ENCODE data around the gene GYPC.
"Not testable (repeated sequence)": the region's sequence is repeated elsewhere in the genome, so short reads cannot be mapped to it uniquely, and the experiment has no call there.

GYPC gene

DNA sequence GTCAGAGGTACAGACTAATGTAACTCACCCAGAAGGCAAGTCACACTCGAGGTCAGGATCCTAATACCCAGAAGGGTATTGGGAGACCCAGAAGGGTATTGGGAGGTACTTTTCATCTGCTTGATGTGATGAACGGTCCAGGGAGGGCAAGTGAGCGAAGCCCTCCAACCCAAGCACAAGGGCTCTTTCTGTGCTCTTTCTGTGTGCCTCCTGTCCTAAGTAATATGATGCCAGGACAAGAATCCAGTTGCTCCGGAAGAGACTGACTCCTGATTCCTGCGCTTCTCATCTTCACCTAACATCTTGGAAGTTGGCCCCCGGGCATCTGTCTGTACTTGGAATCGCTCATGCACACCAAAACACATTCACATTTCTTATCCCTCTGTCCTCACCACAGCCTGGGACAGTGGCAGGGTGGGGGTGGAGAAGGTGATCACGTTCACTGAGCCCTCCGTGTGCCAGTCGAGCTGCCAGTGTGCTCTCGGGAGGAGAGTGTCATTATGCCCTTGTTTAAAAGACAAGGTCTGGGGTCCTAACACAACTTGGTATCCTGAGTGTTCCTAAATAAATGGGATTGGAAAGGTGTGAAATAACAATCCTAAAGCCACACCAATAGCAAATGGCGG is 17.1 kb downstream of the GYPC start:
- DNase-seq, result no peak

DNA sequence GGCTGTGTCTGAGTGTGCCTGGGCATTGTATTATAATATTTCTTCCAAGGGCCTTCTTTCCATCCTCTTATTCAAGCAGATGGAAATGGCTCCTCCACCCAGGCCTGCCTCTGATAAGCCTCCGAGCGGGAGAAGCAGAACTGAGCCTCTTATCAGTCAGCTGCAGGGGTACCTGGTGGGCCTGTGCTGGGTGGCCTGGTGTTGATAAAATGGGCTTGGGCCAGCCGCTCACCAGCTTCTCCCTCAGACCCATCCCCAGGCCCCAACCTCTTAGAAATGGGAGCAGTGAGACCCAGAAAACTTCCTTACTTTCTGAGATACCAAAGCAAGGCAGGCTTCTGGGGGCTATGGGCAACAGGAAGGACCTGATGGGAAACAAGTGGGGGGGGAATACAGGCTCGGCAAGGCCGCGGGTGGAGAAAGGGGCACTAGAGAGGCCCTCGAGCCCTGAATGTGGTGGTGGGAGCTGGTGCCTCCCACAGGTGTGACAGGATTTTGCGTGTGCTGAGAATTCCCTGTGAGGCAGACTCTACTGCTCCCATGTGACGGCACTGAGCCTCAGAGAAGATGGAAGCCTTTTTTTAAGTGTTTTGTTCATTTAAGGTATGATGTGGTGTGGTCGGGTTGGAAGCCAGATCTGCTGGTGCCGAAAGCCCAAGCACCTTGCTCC is 18.3 kb downstream of the GYPC start:
- DNase-seq, result no peak

GRCh38 chr2:126675637-126676036 is 19.7 kb downstream of the GYPC start:
- no peak for DNase-seq

GRCh38 chr2:126676221-126677175 is 20.5 kb downstream of the GYPC start:
- no peak for DNase-seq

DNA sequence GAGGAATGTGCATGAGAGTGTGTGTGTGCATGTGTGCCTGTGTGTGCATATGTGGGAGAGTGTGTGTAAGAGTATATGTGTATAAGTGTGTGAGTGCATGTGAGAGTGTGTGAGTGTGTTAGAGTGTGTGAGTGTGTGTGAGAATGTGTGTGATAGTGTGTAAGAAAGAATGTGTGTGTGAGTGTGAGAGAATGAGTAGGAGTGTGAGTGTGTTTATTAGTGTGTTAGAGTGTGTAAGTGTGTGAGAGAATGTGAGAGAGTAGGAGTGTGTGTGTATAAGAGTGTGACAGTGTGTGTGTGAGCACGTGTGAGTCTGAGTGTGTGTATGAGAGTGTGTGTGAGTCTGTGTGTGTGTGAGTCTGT is 21.2 kb downstream of the GYPC start:
- DNase-seq, result no peak

GRCh38 chr2:126678269-126679065 is 22.5 kb downstream of the GYPC start:
- no peak for DNase-seq

- DNase-seq, result no peak
Observed at GRCh38 chr2:126679094-126679713, 23.2 kb downstream of the GYPC start.

- no peak for DNase-seq
Observed at GRCh38 chr2:126681505-126681904, 25.5 kb downstream of the GYPC start.

- no peak for DNase-seq
Observed at GRCh38 chr2:126685629-126686028, 29.7 kb downstream of the GYPC start.

- DNase-seq, result no peak
Observed at GRCh38 chr2:126686286-126686685, 30.3 kb downstream of the GYPC start.

DNA sequence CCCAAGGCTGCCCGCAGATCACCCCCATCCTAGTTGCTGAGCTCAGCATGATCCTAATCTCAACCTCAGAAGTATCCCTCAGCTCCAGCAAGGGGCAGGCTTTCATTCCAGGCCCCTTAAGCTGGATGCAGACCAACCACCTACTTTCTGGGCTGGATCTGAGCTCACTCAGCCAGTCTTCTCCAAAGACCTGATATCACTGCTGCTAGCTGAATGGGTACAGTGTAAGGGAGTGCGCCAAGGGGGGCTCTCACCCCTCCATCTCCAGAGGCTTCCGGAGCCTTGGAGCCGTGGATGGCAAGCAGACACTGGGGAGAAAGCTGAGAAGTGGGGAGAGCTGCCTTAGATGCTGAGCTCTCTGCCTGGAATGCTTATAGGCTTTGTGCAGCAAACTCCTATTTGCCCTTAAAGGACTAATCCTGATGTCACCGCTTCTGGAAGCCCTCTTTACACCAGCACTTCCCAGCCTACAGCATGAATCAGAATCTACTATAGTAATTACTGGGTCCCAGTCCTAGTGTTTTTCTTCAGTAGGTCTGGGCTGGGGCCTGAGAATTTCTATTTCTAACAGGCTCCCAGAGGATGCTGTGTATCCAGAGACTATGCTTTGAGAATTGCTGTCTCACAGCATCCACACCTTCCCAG is 31.0 kb downstream of the GYPC start:
- DNase-seq, result no peak

GRCh38 chr2:126687503-126687902 is 31.5 kb downstream of the GYPC start:
- DNase-seq, result no peak

DNA sequence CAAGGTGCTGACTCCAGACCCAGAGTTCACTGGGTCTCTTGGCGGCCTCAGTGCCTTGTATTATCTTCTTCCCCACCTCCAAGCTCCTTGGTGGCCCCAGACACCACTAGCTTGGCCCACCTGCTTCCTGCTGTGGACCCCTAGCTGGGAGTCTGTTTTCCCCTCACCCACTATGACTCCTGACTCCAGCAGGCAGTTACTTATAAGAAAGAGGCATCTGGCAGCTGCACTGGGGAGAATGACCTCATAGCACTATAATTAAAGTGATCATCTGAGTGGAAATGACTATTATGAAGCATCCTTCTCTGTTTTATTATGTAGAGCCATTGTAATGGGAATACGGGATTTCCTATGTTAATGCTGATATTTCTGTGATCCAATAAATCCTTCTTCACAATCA is 32.6 kb downstream of the GYPC start:
- not testable (repeated sequence) for DNase-seq

DNA sequence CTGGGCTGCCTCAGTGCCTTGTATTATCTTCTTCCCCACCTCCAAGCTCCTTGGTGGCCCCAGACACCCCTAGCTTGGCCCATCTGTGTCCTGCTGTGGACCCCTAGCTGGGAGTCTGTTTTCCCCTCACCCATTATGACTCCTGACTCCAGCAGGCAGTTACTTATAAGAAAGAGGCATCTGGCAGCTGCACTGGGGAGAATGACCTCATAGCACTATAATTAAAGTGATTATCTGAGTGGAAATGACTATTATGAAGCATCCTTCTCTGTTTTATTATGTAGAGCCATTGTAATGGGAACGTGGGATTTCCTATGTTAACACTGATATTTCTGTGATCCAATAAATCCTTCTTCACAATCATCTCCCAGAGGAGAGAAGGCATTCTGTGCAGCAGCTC is 36.3 kb downstream of the GYPC start:
- DNase-seq, result not testable (repeated sequence)

- DNase-seq, result not testable (repeated sequence)
Observed at GRCh38 chr2:126692934-126693592, 37.1 kb downstream of the GYPC start.

- no peak for DNase-seq
Observed at GRCh38 chr2:126696644-126697520, 40.9 kb downstream of the GYPC start.

GRCh38 chr2:126698376-126698775 is 42.4 kb downstream of the GYPC start:
- no peak for DNase-seq

- DNase-seq, result no peak
Observed at GRCh38 chr2:126699018-126699417, 43.1 kb downstream of the GYPC start.

- no peak for DNase-seq
Observed at GRCh38 chr2:126699716-126700581, 44.0 kb downstream of the GYPC start.
